Spleen (tissue), 7 donors: Measurements from ENCODE around the gene FAT3.

ENCODE experiments used
- POLR2AphosphoS5 ChIP-seq, 3 donors: sonication (generic); formaldehyde crosslinking; IDR thresholded peaks; one replicate each; pipeline ENCODE4 v1.5.1; 2017; ENCODE audit warnings: antibody characterized with exemption in 3 of 3
- TF ChIP-seq, protein P1 (sequence below), 11 experiments: fragments of 200-600 bp in 7 of 11; fragments of 450-650 bp in 4 of 11; sonication (generic) in 4 of 11; IDR thresholded peaks in 8 of 11; conservative IDR thresholded peaks in 3 of 11; 1 replicate in 7 of 11; 2 replicates in 4 of 11; pipeline versions ENCODE4 v1.4.0 to v1.8.0; 2016 to 2021; ENCODE audit warnings: antibody characterized with exemption in 11 of 11, inconsistent platforms in 4 of 11, mild to moderate bottlenecking in 1 of 11
- donor health status: DM: no; HTN: no; CAD: no; lungs with moderate emphysema.
- donor health status: DM: no; HTN: no; CAD: no.
- donor health status: DM: no; HTN: no; CAD: no.

- TF ChIP-seq POLR2AphosphoS5 (IDR thresholded peaks at IDR 0.05): no peak
- TF ChIP-seq, protein P1, sequence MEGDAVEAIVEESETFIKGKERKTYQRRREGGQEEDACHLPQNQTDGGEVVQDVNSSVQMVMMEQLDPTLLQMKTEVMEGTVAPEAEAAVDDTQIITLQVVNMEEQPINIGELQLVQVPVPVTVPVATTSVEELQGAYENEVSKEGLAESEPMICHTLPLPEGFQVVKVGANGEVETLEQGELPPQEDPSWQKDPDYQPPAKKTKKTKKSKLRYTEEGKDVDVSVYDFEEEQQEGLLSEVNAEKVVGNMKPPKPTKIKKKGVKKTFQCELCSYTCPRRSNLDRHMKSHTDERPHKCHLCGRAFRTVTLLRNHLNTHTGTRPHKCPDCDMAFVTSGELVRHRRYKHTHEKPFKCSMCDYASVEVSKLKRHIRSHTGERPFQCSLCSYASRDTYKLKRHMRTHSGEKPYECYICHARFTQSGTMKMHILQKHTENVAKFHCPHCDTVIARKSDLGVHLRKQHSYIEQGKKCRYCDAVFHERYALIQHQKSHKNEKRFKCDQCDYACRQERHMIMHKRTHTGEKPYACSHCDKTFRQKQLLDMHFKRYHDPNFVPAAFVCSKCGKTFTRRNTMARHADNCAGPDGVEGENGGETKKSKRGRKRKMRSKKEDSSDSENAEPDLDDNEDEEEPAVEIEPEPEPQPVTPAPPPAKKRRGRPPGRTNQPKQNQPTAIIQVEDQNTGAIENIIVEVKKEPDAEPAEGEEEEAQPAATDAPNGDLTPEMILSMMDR (IDR thresholded peaks at IDR 0.05 in 8 of 11, conservative IDR thresholded peaks at IDR 0.05 in 3 of 11): no peak
Measured at GRCh38 chr11:92264350-92264749, 39.7 kb downstream of the FAT3 start.
